Stromal cell of bone marrow (primary cell): ENCODE results near the gene EPHA6.

Experiments used
- DNase-seq: peaks from one replicate; pipeline ENCODE4 v3.0.0-alpha.2; 2012; ENCODE audit warnings: low read depth

Gene EPHA6

DNA sequence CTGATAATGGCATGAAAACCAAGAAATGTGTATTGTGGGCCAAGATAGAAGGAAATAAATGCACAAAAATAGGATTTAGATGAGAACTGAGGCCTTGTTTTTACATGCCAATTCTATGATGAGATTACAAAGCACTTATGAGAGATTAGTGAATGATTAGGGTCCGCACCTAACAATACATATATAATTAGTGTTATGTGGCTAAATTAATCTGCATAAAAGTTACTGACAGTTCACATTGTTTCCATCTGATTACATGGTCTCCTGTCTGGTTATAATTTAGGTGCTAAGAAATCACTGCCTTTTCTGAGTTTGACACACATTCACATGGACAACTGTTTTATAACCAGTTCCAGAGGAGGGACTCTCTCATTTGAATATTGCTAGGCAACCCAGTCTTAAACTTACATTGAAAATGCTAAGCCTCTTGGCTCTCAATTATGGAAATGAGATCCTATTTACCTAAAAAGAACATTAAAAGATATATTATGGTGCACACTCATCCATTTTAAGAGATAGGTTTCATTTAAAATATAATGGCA lies 833.1 kb downstream of the EPHA6 start:
- no peak for DNase-seq

- no peak for DNase-seq
These were observed 841.6 kb downstream of the EPHA6 start for GRCh38 chr3:97655971-97656370.

- DNase-seq: no peak
These were observed 842.2 kb downstream of the EPHA6 start for GRCh38 chr3:97656638-97657037.

DNA sequence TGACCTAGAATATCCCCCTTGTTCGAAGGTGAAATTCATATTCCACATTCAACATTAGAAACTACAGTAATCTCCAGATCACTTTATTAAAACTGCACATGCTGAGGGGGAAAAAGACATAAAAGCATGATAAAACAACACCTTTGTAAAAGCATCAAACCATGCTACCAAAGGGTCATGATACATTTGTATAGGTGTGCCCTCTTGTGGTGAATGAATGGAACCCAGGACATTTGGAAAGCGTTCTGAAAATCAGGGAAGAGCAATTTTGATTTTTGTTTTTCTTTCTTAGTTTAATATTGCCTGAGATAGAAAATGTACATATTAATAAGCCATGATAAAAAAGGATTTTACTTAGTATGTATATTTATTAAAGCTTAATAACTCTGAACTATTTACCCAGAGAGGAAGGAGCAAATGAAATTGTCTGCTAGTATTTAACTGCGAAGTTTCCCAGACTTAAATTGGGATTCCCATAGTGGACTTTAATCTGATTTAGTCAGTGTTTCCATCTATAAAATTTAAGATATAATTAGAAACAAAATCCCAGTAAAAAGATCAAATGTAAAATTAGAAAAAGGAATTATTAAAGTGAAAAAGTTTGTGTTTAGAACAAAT lies 844.4 kb downstream of the EPHA6 start:
- no peak for DNase-seq

DNA sequence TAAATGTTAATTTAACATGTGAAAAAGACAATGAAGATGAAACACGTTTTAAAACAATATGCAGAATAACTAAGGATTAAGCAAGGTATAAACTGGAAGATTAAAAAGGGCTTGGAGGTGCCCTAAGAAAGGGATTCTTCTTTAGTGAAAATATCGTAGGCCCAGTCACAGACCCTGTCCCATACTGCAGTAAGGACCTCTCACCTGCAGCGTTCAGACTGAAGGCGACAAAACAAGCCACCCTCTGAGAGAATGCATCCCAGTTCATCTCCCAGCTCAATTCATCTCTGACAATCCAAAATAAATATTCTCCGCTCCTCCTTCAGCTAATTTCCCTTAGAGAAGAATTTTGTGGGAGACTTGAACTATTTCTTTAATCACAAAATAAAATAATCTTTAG lies 847.9 kb downstream of the EPHA6 start:
- DNase-seq: no peak

DNA sequence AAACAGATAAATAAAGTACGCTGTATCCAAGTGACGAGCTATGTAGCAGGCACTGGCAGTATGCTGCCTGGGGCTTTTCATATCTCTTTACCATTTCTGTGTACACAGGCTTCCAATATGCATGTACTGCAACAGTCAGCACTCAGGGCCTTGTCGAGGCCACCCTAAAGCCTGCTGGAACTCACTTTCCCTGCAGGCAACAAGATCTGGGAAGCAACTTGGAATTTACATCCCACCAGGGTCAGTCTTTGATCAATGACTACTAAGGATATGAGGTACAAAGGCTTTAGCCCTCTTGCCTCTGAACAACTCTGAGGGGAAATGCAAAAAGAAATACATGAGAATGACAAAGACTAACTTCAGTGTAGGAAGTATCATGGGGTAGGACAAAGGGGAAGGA lies 848.4 kb downstream of the EPHA6 start:
- no peak for DNase-seq

DNA sequence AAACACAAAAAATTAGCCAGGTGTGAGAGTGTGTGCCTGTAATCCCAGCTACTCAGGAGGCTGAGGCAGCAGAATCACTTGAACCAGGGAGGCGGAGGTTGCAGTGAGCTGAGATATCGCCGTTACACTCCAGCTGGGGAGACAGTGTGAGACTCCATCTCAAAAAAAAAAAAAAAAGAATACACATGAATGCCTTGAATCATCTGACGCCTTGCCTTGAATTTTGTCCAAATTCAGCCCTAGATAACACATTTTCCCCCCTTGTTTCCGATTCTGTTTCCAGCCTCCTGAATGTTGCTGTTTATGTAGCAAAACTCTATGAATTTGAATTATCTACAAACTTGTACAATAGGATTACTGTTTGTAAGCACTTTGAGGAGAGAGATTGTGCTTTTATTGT lies 851.5 kb downstream of the EPHA6 start:
- DNase-seq: no peak

DNA sequence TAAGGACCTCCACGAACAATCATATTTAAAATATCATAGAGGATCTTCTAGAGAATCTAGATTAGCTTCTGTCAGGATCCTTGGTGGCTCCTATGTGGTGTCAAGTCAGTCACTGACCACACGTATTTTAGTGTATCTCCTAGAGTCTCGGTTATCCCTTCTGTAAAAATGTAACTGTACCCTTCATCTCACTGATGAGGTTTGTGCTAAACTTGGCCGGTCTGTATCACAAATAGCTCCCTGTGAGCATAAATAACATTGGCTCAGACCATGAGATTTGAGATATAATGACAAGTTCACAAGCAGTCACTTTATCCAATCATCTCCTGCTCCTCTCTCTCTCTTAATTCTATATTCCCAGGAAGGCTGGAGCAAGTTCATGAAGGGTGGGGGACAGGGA lies 856.6 kb downstream of the EPHA6 start:
- DNase-seq: no peak

DNA sequence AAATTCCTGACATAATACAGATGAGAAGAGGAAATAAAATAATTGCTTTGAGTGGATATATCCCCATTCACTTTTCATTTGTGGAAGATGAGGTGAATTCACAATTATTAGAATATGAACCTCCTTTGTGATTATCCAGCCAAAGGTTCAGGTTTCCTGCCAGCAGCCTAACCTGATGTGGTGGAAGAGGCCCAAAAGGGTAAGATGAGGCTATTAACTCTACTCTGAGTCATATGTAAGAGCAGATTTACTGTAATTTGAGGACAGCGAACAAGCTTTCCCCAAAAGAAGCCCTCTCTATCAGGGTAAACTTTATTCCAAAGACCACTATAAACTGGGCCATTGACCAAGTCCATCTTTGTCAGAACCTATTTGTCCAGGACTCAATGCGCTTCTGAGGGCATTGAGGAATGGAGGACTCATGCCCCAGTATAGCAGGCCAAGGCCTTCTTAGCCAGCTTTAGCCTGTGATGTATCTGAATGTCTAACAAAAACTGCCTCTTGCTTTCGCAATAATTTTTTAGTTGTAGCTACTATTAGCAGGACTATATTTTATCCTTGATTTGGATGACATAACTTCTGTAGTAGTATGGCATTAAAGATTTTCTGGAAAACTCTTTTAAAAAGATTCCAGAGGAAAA lies 859.1 kb downstream of the EPHA6 start:
- no peak for DNase-seq

GRCh38 chr3:97674461-97674860 lies 860.1 kb downstream of the EPHA6 start:
- DNase-seq: no peak

DNA sequence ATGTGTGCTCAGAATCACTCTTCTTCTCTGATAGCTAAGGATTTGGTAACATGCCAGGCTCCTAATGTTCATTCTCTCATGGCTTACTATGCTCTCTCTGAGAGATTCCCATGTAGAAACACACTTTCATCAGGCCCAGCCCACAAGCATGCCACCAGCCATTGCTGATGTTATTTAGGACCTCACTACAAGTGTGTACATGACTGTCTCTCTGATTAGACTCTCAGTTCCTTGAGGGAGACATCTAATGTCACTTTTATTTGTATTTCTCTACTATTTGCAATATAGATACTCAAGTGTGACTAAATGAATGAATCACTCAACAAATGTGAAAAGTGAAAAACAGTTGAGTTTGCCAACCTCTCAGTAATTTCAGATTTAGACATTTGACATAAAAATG lies 865.8 kb downstream of the EPHA6 start:
- DNase-seq: no peak

DNA sequence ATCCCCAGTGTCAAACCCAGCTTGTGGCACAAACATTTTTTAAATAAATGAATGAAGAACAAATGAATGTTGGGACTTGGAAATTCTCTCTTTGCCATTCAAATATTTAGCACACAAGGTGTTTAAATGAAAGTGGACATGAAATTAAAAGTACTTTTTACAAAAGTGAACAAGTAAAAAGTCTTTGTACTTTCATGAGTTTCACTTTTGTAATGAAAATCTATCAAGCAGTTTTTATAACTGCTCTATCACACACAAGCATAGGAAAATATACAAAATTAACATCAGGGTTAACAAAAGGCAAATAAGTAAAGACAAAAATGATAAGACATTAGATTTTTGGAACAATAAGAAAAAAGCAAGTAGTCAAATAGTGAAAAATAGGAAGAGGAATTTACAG lies 866.3 kb downstream of the EPHA6 start:
- no peak for DNase-seq

DNA sequence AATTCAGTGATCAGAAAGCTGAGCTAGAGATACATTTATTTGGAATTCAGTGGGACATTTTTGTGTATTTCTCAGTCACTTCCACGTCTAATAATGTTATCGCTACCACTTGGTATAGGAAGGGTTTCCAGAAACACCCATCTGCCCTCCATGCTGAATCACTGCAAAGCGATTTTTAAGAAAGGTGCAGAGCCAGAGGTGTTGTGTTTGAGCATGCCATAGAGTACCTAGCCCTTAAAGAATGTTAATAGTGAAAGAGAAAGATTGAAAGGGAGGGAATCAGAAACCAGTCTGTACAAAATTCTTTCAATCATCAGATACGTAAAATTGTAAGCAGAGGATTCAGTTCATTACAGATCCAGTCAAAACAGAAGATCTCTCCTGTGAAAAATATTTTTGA lies 870.1 kb downstream of the EPHA6 start:
- no peak for DNase-seq

- DNase-seq: no peak
These were observed 871.9 kb downstream of the EPHA6 start for GRCh38 chr3:97686258-97686657.

GRCh38 chr3:97687734-97688133 lies 873.3 kb downstream of the EPHA6 start:
- DNase-seq: no peak

GRCh38 chr3:97689111-97689510 lies 874.7 kb downstream of the EPHA6 start:
- DNase-seq: no peak

DNA sequence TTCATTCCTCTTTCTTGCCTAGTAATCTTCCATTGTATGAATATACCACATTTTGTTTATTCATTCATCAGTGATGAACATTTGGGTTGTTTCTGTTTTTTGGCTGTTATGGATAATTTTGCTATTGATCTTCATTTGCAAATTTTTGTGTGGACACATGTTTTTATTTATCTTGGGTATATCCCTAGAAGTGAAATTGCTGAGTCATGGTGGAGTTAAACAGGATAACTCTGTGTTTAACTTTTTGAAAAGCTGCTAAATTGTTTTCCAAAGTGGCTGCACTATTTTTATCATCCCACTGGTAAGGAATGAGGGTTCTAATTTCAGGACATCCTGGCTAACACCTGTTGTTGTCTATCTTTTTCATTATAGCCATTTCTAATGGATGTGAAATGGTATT lies 875.6 kb downstream of the EPHA6 start:
- no peak for DNase-seq

DNA sequence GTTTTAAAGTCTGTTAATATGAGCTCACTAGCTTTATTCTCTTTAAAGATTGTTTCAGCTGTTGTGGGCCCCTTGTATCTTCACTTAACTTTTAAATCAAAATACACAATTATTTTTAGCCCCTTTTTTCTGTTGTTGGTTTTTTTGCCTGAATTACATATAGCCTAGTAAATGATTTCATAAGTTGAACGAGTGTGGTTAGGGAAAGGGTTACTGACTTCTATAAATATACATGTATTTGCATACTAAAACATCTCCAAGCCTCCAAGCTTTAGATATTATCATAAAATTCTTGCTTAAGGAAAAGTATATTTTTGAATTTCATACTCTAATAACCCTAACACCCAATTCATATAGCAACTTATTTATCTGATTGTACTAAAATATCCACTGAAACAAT lies 877.0 kb downstream of the EPHA6 start:
- no peak for DNase-seq

GRCh38 chr3:97692389-97692788 lies 878.0 kb downstream of the EPHA6 start:
- no peak for DNase-seq

DNA sequence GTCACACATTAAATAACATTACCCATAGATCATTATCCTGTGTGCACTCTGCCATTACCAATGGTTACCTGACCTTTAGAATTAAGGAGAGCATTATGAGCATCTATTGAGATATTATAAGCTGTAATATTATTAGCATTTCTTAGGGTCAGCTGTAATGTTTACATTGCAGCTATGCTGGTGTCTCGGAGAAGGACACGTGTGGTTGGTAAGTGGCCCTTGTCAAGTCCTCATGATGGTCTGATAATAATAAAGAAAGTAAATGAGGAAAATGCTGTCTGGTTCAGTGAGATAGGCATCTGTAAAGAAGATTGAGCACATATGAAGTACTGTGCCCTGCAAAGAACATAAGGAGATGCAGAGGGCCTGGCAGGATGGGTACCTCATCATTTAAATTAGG lies 878.4 kb downstream of the EPHA6 start:
- no peak for DNase-seq

- no peak for DNase-seq
These were observed 880.5 kb downstream of the EPHA6 start for GRCh38 chr3:97694876-97695275.

GRCh38 chr3:97698691-97699090 lies 884.3 kb downstream of the EPHA6 start:
- no peak for DNase-seq

DNA sequence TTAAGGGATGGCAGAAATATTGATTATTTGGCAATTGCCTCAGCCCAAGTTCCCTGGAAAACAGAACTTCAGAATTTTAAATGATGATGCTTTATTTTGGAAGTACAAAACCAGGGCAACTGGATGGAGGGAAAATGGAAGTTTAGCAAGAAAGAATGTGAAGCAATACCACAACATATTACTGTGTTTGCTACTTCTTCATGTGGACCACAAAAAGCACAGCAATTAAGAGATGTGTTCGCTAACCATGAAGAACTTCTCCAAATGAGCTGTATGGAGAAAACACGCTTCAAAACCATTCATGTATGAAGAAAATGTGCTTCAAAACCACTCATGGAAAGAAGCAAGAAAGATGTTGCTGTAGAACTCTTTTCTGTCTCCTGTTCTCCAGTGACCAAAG lies 885.5 kb downstream of the EPHA6 start:
- DNase-seq: no peak

DNA sequence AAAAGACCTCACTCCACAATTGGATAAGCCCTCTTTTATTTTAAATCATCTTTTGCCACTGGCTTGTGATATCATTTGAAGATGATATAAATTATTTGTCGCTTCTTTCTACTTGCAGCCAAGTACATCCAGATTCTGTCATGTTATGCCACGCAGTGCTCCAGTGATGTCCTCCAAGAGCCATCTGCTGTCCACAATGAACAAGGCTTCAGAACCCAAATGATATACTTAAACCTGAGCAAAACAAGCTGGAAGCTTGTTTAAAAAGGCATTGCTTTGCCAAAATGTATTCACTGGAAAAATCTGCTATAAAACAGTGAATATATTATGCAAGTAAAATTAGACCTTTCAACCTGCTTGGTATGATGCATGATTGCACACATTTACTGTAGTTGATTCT lies 891.4 kb downstream of the EPHA6 start:
- no peak for DNase-seq
